ENCODE results near the gene PLEKHA5. TPM values are rescaled to one million over a fixed set of nuclear protein-coding genes. Genes with fewer than 3 reads are reported as not detected.
"Not testable (repeated sequence)": the region's sequence is repeated elsewhere in the genome, so short reads cannot be mapped to it uniquely, and the experiment has no call there.

The PLEKHA5 gene
- total and polyA plus RNA-seq, 4 experiments from 2014 or later = 0.43 to 15.9 (median 13.3) TPM

DNA sequence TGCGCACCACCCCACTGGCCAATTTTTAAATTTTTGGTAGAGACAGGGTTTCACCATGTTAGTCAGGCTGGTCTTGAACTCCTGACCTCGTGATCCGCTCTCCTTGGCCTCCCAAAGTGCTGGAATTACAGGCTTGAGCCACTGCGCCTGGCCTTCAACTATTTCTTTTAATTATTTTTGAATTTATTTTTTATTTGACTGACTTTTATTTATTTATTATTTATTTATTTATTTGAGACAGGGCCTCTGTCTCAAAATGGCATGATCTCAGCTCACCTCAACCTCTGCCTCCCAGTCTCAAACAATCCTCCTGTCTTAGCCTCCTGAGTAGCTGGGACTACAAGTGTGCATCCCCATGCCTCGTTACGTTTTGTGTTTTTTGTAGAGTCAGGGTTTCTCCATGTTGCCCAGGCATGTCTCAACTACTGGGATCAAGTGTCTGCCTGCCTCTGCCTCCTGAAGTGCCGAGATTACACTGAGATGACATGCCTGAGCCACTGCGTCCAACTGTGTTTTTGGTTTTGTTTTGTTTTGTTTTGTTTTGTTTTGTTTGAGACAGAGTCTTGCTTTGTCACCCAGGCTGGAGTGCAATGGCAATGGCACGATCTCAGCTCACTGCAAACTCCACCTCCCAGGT lies 271.2 kb downstream of the PLEKHA5 start:
- H3K4me1 ChIP-seq (ENCODE audit: insufficient read depth, low read length); H3K27me3 ChIP-seq (ENCODE audit: insufficient read depth, low read length); H3K27me3 Mint-ChIP-seq; H3K4me3 ChIP-seq (ENCODE audit: low read length in 2 of 2); H3K27ac ChIP-seq (ENCODE audit: low read depth, low read length); DNase-seq; H3K36me3 Mint-ChIP-seq; CTCF ChIA-PET (ENCODE audit: partially characterized antibody); H3K9me3 Mint-ChIP-seq; H3K4me3 Mint-ChIP-seq; H3K36me3 ChIP-seq (ENCODE audit: insufficient read depth, low read length); H3K9me3 ChIP-seq (ENCODE audit: control insufficient read depth in 1 of 2, low read length in 2 of 2); POLR2A ChIA-PET (ENCODE audit: partially characterized antibody); H3K27ac Mint-ChIP-seq; intact Hi-C loops (cut with micrococcal nuclease): not testable (repeated sequence)
- H3K4me1 Mint-ChIP-seq = peaks cover 7 to 16% (median 8%) of the 10 kb centered on the region in 4 donors

DNA sequence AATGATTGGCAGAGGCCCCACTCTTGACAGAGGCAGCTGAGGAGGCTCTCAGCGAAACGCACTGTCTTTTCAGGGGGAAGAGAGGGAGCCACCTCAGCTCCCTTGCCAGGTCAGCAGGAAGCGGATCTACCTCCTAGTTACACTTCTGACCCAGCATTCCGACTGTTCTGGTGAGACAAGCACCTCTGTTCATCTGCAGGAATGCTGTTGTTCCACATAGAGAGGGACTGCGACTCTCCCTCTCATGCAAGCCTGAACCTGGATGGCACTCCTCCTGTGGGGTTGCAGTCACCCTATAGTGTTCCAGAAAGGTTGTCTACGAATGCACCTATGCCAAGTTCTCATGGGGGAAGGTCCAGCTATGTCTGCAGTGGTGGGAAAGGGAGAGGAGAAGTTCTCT lies 272.7 kb downstream of the PLEKHA5 start:
- no peak overlapping the region for H3K4me3 ChIP-seq (ENCODE audit: low read length in 2 of 2)
- no peaks in the 10 kb centered on the region for H3K36me3 Mint-ChIP-seq
- H3K27me3 ChIP-seq (ENCODE audit: insufficient read depth, low read length) = no peaks in the 10 kb centered on the region
- CTCF ChIA-PET (ENCODE audit: partially characterized antibody) = no interaction called here
- no peak for DNase-seq
- H3K4me1 ChIP-seq (ENCODE audit: insufficient read depth, low read length) = peaks cover 9% of the 10 kb centered on the region
- POLR2A ChIA-PET (ENCODE audit: partially characterized antibody) = no interaction called here
- no peaks in the 10 kb centered on the region for H3K9me3 ChIP-seq (ENCODE audit: control insufficient read depth in 1 of 2, low read length in 2 of 2)
- peaks cover 7 to 16% (median 8%) of the 10 kb centered on the region in 4 donors for H3K4me1 Mint-ChIP-seq
- H3K4me3 Mint-ChIP-seq = no peak overlapping the region
- H3K27me3 Mint-ChIP-seq = no peaks in the 10 kb centered on the region
- H3K27ac Mint-ChIP-seq = no peak overlapping the region
- H3K9me3 Mint-ChIP-seq = peaks cover 0 to 3% (median 0%) of the 10 kb centered on the region in 8 donors
- no peaks in the 10 kb centered on the region for H3K36me3 ChIP-seq (ENCODE audit: insufficient read depth, low read length)
- intact Hi-C loops (cut with micrococcal nuclease) = no loop called here
- H3K27ac ChIP-seq (ENCODE audit: low read depth, low read length) = no peak overlapping the region

DNA sequence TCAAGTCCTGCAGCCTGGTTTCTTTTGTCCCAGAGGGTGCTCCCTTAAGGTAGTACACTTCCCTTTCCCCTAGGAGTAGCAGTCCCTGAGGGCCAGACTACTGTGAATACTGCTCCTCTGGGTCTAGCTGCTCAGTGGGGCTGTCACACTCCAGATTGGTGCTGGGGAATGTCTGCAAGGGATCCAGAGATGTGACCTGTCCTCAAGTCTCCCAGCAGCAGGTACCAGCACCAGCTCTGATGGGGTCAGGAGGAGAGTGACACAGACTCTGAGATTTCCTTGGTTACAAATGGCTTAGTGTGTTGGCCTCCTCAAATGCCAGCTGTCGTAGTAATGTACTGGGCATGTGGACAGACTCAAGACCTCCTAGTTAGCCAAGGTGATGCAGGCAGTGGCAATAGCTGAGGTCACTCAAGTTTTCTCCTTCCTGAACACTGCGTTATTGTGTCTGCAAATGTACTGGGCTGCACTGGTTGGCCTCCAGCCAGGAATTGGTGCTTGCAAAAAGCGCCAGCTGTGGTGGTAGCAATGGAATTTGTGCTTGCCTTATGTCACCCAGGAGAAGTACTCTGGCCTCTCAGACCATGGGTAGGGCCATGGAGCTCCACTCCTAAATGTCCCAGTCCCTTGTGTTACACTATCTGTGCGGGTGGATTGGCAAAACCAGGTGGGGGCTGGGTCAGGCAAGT lies 273.4 kb downstream of the PLEKHA5 start:
- ChIA-PET POLR2A (ENCODE audit: partially characterized antibody) (no interaction called here), CTCF (ENCODE audit: partially characterized antibody) (no interaction called here)
- H3K9me3 Mint-ChIP-seq = peaks cover 0 to 3% (median 0%) of the 10 kb centered on the region in 8 donors
- Histone ChIP-seq H3K9me3 (ENCODE audit: control insufficient read depth in 1 of 2, low read length in 2 of 2) (no peaks in the 10 kb centered on the region), H3K4me1 (ENCODE audit: insufficient read depth, low read length) (peaks cover 9% of the 10 kb centered on the region), H3K4me3 (ENCODE audit: low read length in 2 of 2) (no peak overlapping the region), H3K36me3 (ENCODE audit: insufficient read depth, low read length) (no peaks in the 10 kb centered on the region), H3K27ac (ENCODE audit: low read depth, low read length) (no peak overlapping the region), H3K27me3 (ENCODE audit: insufficient read depth, low read length) (no peaks in the 10 kb centered on the region)
- H3K4me3 Mint-ChIP-seq = no peak overlapping the region
- H3K27me3 Mint-ChIP-seq = no peaks in the 10 kb centered on the region
- peaks cover 7 to 16% (median 8%) of the 10 kb centered on the region in 4 donors for H3K4me1 Mint-ChIP-seq
- no peak for DNase-seq
- intact Hi-C loops (cut with micrococcal nuclease) = no loop called here
- no peaks in the 10 kb centered on the region for H3K36me3 Mint-ChIP-seq
- no peak overlapping the region for H3K27ac Mint-ChIP-seq

DNA sequence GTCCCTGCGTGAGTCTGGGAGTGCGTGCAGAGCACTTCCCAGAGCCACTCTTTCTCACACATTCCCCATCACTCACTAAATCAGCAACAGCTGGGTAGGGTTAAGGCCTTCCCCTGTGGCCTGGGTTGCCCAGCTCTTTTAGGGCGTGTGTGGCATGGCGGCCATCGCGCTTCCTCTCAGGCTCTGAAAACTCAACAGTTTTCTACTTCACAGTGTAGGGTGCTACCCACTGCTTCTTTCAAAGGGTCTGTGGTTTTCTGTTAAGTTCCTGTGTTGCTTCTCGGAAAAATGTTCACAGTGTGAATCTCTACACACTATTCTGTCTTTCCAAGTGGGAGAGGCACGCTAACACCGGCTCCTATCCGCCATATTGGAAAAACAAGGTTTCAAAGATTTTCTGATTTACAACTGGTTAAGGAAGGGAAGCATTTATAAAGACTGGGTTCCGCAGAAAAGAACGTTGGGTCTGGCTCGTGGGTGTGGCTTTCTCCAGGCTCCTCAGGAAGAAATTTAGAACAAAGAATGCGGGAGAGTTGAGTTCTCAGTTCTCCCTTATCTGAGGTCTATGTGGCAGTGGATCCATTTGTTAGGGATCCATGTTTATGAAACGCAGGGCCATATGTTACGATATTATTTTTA lies 274.8 kb downstream of the PLEKHA5 start:
- H3K27me3 ChIP-seq (ENCODE audit: insufficient read depth, low read length) = no peaks in the 10 kb centered on the region
- no peak overlapping the region for H3K4me3 ChIP-seq (ENCODE audit: low read length in 2 of 2)
- POLR2A ChIA-PET (ENCODE audit: partially characterized antibody) = no interaction called here
- Mint-ChIP-seq H3K4me3 (peak overlapping the region in 7 of 8 donors; percentile 4 to 68 (median 61)), H3K4me1 (peaks cover 7 to 16% (median 8%) of the 10 kb centered on the region in 4 donors), H3K27me3 (no peaks in the 10 kb centered on the region), H3K9me3 (peaks cover 0 to 3% (median 0%) of the 10 kb centered on the region in 8 donors), H3K27ac (peak overlapping the region in 6 of 7 donors; percentile 60 to 80 (median 70)), H3K36me3 (no peaks in the 10 kb centered on the region)
- no peaks in the 10 kb centered on the region for H3K36me3 ChIP-seq (ENCODE audit: insufficient read depth, low read length)
- H3K27ac ChIP-seq (ENCODE audit: low read depth, low read length) = no peak overlapping the region
- H3K9me3 ChIP-seq (ENCODE audit: control insufficient read depth in 1 of 2, low read length in 2 of 2) = no peaks in the 10 kb centered on the region
- peak in 4 of 5 donors; percentile 4 to 20 (median 10) for DNase-seq
- intact Hi-C loops (cut with micrococcal nuclease) = no loop called here
- CTCF ChIA-PET (ENCODE audit: partially characterized antibody) = no interaction called here
- H3K4me1 ChIP-seq (ENCODE audit: insufficient read depth, low read length) = peaks cover 9% of the 10 kb centered on the region

DNA sequence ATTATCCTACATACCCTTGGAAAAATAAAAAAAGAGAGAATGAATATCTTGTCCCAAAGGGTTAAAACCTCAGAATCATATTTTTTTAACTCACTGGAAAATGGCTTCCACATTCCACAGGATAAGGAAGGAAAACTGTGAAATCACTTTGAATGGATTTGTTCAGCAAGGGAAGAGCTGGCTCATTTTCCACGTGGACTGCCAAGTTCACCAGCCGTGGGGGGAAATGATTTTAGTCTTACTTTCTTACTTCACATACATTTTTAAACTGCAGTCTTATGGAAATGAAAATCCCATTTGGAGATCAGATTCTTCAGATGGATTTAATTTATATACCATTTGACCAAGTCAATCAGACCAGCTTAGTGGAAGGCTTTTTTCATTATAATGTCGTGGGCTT lies 279.8 kb downstream of the PLEKHA5 start:
- Histone ChIP-seq H3K27ac (ENCODE audit: low read depth, low read length) (no peak overlapping the region), H3K27me3 (ENCODE audit: insufficient read depth, low read length) (no peaks in the 10 kb centered on the region), H3K4me3 (ENCODE audit: low read length in 2 of 2) (no peak overlapping the region), H3K36me3 (ENCODE audit: insufficient read depth, low read length) (no peaks in the 10 kb centered on the region), H3K9me3 (ENCODE audit: control insufficient read depth in 1 of 2, low read length in 2 of 2) (no peaks in the 10 kb centered on the region), H3K4me1 (ENCODE audit: insufficient read depth, low read length) (peaks cover 3% of the 10 kb centered on the region)
- no peak for DNase-seq
- H3K4me3 Mint-ChIP-seq = no peak overlapping the region
- H3K36me3 Mint-ChIP-seq = no peaks in the 10 kb centered on the region
- intact Hi-C loops (cut with micrococcal nuclease) = no loop called here
- ChIA-PET POLR2A (ENCODE audit: partially characterized antibody) (no interaction called here), CTCF (ENCODE audit: partially characterized antibody) (interaction anchor here (1.2 to 1.4 kb wide), 2 partner anchors 10 to 121 kb away, joined by 3 read pairs; no protein-coding TSS in a partner anchor)
- H3K9me3 Mint-ChIP-seq = peaks cover 0 to 3% (median 0%) of the 10 kb centered on the region in 8 donors
- H3K27ac Mint-ChIP-seq = peak overlapping the region in 2 of 7 donors; percentile 10 to 22
- no peaks in the 10 kb centered on the region for H3K27me3 Mint-ChIP-seq
- peaks cover 2 to 4% (median 3%) of the 10 kb centered on the region in 4 donors for H3K4me1 Mint-ChIP-seq

DNA sequence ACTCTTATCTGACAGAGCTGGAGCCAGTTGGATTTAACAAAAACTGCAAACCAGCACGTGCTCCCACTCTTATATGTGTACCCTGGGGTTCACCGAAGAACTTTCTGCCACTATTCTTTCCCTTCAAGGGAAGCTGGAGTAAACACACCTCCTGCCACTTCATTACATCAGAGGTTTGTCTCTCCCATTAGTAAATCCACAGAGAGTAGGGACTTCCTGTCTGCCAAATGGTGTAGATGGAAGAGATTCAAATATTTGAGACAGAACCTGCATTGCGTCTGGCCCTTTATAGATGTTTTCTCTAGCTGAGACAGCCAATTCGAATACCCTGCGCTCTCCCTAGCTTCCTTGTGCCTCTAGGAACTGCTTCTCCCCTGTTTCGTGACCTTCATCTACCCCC lies 280.7 kb downstream of the PLEKHA5 start:
- Mint-ChIP-seq H3K36me3 (no peaks in the 10 kb centered on the region), H3K27ac (no peak overlapping the region), H3K4me1 (no peaks in the 10 kb centered on the region), H3K27me3 (no peaks in the 10 kb centered on the region), H3K9me3 (peaks cover 0 to 3% (median 0%) of the 10 kb centered on the region in 8 donors), H3K4me3 (no peak overlapping the region)
- POLR2A ChIA-PET (ENCODE audit: partially characterized antibody) = no interaction called here
- CTCF ChIA-PET (ENCODE audit: partially characterized antibody) = interaction anchor here (1.2 to 1.4 kb wide), 2 partner anchors 11 to 121 kb away, joined by 3 read pairs; no protein-coding TSS in a partner anchor
- H3K27ac ChIP-seq (ENCODE audit: low read depth, low read length) = no peak overlapping the region
- H3K4me1 ChIP-seq (ENCODE audit: insufficient read depth, low read length) = no peaks in the 10 kb centered on the region
- no peaks in the 10 kb centered on the region for H3K27me3 ChIP-seq (ENCODE audit: insufficient read depth, low read length)
- H3K9me3 ChIP-seq (ENCODE audit: control insufficient read depth in 1 of 2, low read length in 2 of 2) = no peaks in the 10 kb centered on the region
- intact Hi-C loops (cut with micrococcal nuclease) = no loop called here
- DNase-seq = no peak
- no peak overlapping the region for H3K4me3 ChIP-seq (ENCODE audit: low read length in 2 of 2)
- no peaks in the 10 kb centered on the region for H3K36me3 ChIP-seq (ENCODE audit: insufficient read depth, low read length)

DNA sequence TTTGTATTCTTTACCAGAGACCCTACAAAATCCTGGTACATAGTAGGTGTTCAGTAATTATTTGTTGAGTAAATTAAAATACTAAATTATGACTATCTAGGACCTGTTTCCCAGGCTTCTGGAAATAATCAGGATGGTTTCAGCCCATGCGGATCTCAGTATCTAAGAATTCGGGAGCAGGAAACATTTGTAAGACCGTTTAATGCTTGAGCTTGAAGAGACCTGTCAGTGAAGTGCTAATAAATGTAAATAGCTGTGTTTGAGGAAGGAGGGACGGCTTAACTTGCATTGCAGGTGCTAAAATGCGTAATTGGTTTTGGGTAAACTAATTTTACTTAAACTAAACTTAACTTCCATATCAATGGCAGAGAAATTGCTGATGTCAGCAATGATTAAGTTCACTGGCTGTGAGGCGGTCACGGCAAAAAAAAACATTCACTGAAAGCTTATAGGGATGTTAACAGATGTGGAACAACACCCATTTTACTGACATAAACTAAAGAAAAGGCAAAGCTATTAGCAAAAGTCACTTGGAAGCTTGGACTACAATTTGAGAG lies 281.2 kb downstream of the PLEKHA5 start:
- no peak overlapping the region for H3K4me3 ChIP-seq (ENCODE audit: low read length in 2 of 2)
- CTCF ChIA-PET (ENCODE audit: partially characterized antibody) = interaction anchor here (1.1 to 1.2 kb wide), 2 partner anchors 122 kb away, joined by 3 to 4 read pairs; no protein-coding TSS in a partner anchor
- Mint-ChIP-seq H3K27ac (no peak overlapping the region), H3K9me3 (peaks cover 0 to 3% (median 0%) of the 10 kb centered on the region in 8 donors), H3K36me3 (no peaks in the 10 kb centered on the region), H3K4me1 (no peaks in the 10 kb centered on the region), H3K4me3 (no peak overlapping the region), H3K27me3 (no peaks in the 10 kb centered on the region)
- no peaks in the 10 kb centered on the region for H3K4me1 ChIP-seq (ENCODE audit: insufficient read depth, low read length)
- DNase-seq = no peak
- intact Hi-C loops (cut with micrococcal nuclease) = no loop called here
- H3K9me3 ChIP-seq (ENCODE audit: control insufficient read depth in 1 of 2, low read length in 2 of 2) = no peaks in the 10 kb centered on the region
- no peaks in the 10 kb centered on the region for H3K27me3 ChIP-seq (ENCODE audit: insufficient read depth, low read length)
- POLR2A ChIA-PET (ENCODE audit: partially characterized antibody) = no interaction called here
- no peaks in the 10 kb centered on the region for H3K36me3 ChIP-seq (ENCODE audit: insufficient read depth, low read length)
- no peak overlapping the region for H3K27ac ChIP-seq (ENCODE audit: low read depth, low read length)

Measured in CD4-positive, alpha-beta memory T cell (primary cell).